GM19397 (cell line): Measurements from ENCODE around the gene MYO18B.

Experiments used
- ATAC-seq: cut with Tn5 transposase; IDR thresholded peaks from one replicate; pipeline ENCODE4 v1.9.1; 2021; ENCODE audit warnings: mild to moderate bottlenecking, moderate library complexity; ENCODE audit not compliant: unreplicated experiment

Gene MYO18B

GRCh38 chr22:26027341-26027740, 285.4 kb downstream of the MYO18B start:
- no peak for ATAC-seq

DNA sequence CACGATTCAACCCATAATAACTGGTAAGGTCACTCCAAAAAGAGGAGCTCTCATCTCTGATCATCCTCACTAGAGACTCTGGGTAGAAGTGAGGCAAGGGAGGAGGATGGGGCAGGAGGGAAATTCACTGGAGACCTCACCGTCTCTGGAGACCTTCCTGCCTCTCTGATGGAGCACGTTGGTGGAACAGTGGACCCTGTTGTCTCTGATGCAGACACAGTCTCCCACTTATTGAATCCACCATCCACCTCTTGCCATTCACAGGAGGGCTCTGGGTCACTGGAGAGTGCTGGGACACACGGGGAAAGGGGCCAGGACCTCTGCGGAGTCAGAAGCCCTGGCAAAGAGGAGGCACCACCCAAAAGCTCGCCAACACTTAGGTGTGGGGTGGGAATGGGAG, 289.7 kb downstream of the MYO18B start:
- no peak for ATAC-seq

DNA sequence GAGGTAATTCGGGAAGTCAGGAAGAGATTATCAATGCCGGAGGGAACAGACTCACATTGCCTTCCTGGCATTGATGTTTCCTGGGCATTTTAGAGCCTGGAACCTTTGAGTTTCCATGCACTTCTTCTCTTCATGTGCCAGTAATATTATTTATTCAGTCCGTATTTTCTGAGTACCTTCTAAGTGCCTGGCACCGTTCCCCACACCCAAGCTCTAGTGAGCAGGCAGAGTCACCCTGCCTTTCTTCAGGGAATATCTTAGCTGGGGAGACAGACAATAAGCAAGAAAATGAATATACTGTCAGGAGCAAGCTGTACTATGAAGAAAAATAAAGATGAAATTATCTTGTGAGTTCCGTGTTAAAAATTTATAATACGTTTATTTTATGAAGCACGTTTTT, 291.1 kb downstream of the MYO18B start:
- ATAC-seq = no peak

- no peak for ATAC-seq
These were observed 291.6 kb downstream of the MYO18B start for GRCh38 chr22:26033586-26033985.

- ATAC-seq = no peak
These were observed 293.5 kb downstream of the MYO18B start for GRCh38 chr22:26035523-26035922.

GRCh38 chr22:26038365-26038764, 296.4 kb downstream of the MYO18B start:
- no peak for ATAC-seq

GRCh38 chr22:26041931-26042330, 299.9 kb downstream of the MYO18B start:
- ATAC-seq = no peak

- no peak for ATAC-seq
These were observed 301.0 kb downstream of the MYO18B start for GRCh38 chr22:26043031-26043430.

DNA sequence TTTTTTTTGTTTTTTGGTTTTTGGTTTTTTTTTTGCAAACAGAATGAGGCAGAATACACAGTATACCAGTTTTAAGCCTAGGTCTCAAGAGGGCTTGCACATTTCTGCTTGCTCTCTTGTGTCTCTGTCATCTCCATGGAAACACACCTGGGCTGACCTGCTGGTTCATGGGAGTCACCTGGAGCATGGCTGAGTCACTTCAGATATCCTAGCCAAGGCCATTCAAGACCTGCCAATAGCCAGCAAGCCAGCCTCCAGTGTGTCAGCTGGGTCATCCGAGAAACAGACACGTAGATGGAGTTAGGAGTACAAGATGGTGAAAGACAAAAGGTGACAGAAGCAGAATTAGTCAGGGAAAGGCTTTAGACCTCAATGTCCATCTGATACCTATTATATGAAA, 303.1 kb downstream of the MYO18B start:
- no peak for ATAC-seq

- ATAC-seq = no peak
These were observed 303.9 kb downstream of the MYO18B start for GRCh38 chr22:26045860-26046259.

GRCh38 chr22:26047516-26047915, 305.5 kb downstream of the MYO18B start:
- ATAC-seq = no peak

DNA sequence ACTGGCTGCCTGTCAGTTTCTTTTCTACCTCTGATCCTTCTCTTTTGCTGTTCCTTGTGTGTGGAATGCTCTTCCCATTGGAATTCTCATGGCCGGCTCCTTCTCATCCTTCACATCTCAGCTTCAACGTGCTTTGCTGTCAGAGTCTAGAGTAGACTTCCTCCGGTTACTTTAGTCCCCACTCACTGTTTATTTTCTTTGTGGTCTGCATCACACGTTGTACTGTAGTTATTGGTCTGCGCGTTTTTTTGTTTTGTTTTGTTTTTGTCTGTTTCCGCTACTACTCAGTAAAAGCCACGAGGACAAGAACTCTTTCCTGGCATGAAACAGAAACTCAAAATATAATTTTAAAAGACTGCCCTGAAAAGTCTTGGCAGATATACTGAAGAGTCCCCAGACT, 305.9 kb downstream of the MYO18B start:
- ATAC-seq = no peak

GRCh38 chr22:26050079-26050478, 308.1 kb downstream of the MYO18B start:
- ATAC-seq = no peak

DNA sequence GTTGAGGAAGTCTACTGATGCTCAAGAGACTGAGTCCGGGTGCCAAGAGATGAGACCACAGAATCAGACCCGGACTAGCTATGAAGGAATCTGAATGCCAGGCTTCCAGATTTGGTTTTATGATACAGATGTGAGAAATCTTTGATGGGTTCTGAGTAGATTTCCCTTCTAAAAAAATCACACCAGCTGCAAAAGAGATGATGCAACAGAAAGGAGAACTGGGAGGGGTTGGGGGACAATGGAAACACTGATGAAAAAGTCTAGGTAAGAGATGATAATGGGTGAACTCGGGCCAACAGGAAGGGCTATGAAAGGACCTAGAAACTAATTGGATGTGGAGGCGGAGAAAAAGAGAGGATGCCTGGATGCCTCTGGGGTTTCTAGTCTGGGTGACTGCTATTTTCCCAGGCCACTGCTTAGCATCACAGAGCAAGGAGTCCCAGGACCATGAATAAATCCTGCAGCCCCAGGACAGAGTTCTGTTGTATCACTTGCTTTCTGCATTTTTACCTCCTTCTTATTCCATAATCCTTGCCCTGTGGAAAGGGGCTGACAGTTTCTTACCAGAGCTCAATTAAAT, 311.8 kb downstream of the MYO18B start:
- ATAC-seq = no peak

GRCh38 chr22:26054841-26055605, 313.0 kb downstream of the MYO18B start:
- ATAC-seq = no peak

GRCh38 chr22:26055693-26056092, 313.7 kb downstream of the MYO18B start:
- ATAC-seq = no peak

- no peak for ATAC-seq
These were observed 314.6 kb downstream of the MYO18B start for GRCh38 chr22:26056455-26057200.

GRCh38 chr22:26057731-26058130, 315.7 kb downstream of the MYO18B start:
- ATAC-seq = no peak

DNA sequence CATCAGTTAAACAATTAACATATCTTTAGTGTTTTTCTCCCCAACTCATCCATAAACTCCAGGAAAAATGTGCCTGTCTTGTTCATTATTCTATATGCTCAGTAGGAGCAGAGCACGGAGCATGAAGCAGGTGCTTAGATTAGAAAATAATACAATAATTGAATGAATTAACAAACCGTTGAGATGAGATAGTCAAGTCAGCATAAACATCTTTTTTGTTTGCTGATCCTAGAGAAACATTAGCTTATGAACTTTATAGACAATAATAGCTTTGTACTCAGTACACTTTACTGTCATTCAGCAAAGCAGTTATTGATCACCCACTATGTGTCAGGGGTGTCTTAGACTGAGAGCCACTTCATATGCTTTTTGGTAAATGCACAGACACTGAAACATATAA, 322.1 kb downstream of the MYO18B start:
- ATAC-seq = no peak

- ATAC-seq = no peak
These were observed 323.9 kb downstream of the MYO18B start for GRCh38 chr22:26065847-26066246.

GRCh38 chr22:26066534-26066933, 324.5 kb downstream of the MYO18B start:
- ATAC-seq = no peak

- no peak for ATAC-seq
These were observed 326.6 kb downstream of the MYO18B start for GRCh38 chr22:26068571-26068970.
